HCT116 (cell line): Measurements from ENCODE around the gene SMIM23.

Experiments
- EGR1 ChIP-seq: IDR thresholded peaks from 2 replicates; pipeline ENCODE4 v1.6.1; 2012; ENCODE audit warnings: low read depth
- JUND ChIP-seq: IDR thresholded peaks from 2 replicates; pipeline ENCODE4 v1.6.1; 2012
- POLR2A ChIP-seq: IDR thresholded peaks from 2 replicates; pipeline ENCODE4 v1.7.0; 2011; ENCODE audit warnings: borderline replicate concordance; ENCODE audit not compliant: insufficient read depth, insufficient read length; ENCODE audit errors: extremely low read depth
- TF ChIP-seq, protein P1 (sequence below), 3 experiments: fragments of 200-600 bp in 1 of 3; sonication (generic) in 1 of 3; IDR thresholded peaks in 2 of 3; conservative IDR thresholded peaks in 1 of 3; 2 replicates each; pipeline ENCODE4 v1.5.1; 2012 to 2017; ENCODE audit warnings: low read depth in 2 of 3, low read length in 2 of 3, antibody characterized with exemption in 1 of 3, borderline replicate concordance in 1 of 3, control low read depth in 1 of 3, mild to moderate bottlenecking in 1 of 3, mixed read lengths in 1 of 3, mixed run types in 1 of 3, moderate library complexity in 1 of 3; ENCODE audit not compliant: insufficient read depth in 1 of 3

DNA sequence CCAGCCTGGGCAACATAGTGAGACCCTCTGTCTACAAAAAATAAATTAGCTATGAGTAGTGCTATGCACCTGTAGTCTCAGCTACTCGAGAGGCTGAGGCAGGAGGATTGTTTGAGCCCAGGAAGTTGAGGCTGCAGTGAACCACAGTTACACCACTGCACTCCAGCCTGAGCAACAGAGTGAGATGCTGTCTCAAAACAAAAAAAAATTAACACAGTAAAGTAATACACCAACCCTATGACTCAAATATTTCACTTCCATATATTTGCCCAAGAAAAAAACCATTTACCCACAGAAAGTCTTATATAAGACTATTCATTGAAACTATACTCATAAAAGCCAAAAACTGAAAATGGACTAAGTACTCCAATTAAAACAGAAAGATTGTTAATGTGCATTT, 16.2 kb downstream of the SMIM23 start:
- TF ChIP-seq JUND (no peak), POLR2A (no peak), EGR1 (no peak)
- TF ChIP-seq, protein P1, sequence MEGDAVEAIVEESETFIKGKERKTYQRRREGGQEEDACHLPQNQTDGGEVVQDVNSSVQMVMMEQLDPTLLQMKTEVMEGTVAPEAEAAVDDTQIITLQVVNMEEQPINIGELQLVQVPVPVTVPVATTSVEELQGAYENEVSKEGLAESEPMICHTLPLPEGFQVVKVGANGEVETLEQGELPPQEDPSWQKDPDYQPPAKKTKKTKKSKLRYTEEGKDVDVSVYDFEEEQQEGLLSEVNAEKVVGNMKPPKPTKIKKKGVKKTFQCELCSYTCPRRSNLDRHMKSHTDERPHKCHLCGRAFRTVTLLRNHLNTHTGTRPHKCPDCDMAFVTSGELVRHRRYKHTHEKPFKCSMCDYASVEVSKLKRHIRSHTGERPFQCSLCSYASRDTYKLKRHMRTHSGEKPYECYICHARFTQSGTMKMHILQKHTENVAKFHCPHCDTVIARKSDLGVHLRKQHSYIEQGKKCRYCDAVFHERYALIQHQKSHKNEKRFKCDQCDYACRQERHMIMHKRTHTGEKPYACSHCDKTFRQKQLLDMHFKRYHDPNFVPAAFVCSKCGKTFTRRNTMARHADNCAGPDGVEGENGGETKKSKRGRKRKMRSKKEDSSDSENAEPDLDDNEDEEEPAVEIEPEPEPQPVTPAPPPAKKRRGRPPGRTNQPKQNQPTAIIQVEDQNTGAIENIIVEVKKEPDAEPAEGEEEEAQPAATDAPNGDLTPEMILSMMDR (IDR thresholded peaks at IDR 0.05 in 2 of 3, conservative IDR thresholded peaks at IDR 0.05 in 1 of 3; ENCODE audit: borderline replicate concordance in 1 of 3, insufficient read depth in 1 of 3, low read depth in 2 of 3, low read length in 2 of 3), result no peak
